SK-N-SH (cell line): ENCODE measurements around the gene XKR3.

ENCODE experiments used
- NRF1 ChIP-seq: IDR thresholded peaks from 2 replicates; pipeline ENCODE4 v1.6.1; 2012; ENCODE audit warnings: low read depth, mild to moderate bottlenecking, low read length
- TF ChIP-seq, protein P1 (sequence below): fragments of 200-600 bp; sonication (generic); IDR thresholded peaks from 2 replicates; pipeline ENCODE4 v1.6.1; 2017; ENCODE audit warnings: antibody characterized with exemption, mild to moderate bottlenecking, moderate library complexity
- TF ChIP-seq, protein P2 (sequence below): IDR thresholded peaks from 2 replicates; pipeline ENCODE4 v1.6.1; 2012; ENCODE audit warnings: mild to moderate bottlenecking, low read depth, low read length, moderate library complexity

DNA sequence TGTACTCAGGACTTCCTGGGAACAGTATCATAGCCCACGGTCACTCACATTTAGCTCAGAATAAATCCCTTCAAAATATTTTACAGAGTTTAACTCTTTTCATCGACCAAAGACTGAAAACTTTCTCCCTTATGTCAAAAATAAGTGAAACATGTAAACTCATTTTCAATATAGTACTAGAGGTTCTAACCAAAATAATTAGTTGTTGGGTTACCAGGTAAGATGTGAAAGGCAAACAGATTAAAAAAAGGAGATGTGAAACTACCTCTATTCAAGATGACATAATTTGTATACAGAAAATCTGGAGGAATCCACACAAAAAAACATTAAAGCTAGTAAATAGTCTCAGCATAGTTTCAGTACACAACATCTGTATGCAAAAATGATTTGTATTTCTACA lies 20.3 kb downstream of the XKR3 start:
- TF ChIP-seq, protein P1, sequence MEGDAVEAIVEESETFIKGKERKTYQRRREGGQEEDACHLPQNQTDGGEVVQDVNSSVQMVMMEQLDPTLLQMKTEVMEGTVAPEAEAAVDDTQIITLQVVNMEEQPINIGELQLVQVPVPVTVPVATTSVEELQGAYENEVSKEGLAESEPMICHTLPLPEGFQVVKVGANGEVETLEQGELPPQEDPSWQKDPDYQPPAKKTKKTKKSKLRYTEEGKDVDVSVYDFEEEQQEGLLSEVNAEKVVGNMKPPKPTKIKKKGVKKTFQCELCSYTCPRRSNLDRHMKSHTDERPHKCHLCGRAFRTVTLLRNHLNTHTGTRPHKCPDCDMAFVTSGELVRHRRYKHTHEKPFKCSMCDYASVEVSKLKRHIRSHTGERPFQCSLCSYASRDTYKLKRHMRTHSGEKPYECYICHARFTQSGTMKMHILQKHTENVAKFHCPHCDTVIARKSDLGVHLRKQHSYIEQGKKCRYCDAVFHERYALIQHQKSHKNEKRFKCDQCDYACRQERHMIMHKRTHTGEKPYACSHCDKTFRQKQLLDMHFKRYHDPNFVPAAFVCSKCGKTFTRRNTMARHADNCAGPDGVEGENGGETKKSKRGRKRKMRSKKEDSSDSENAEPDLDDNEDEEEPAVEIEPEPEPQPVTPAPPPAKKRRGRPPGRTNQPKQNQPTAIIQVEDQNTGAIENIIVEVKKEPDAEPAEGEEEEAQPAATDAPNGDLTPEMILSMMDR = no peak
- TF ChIP-seq NRF1 = no peak
- TF ChIP-seq, protein P2, sequence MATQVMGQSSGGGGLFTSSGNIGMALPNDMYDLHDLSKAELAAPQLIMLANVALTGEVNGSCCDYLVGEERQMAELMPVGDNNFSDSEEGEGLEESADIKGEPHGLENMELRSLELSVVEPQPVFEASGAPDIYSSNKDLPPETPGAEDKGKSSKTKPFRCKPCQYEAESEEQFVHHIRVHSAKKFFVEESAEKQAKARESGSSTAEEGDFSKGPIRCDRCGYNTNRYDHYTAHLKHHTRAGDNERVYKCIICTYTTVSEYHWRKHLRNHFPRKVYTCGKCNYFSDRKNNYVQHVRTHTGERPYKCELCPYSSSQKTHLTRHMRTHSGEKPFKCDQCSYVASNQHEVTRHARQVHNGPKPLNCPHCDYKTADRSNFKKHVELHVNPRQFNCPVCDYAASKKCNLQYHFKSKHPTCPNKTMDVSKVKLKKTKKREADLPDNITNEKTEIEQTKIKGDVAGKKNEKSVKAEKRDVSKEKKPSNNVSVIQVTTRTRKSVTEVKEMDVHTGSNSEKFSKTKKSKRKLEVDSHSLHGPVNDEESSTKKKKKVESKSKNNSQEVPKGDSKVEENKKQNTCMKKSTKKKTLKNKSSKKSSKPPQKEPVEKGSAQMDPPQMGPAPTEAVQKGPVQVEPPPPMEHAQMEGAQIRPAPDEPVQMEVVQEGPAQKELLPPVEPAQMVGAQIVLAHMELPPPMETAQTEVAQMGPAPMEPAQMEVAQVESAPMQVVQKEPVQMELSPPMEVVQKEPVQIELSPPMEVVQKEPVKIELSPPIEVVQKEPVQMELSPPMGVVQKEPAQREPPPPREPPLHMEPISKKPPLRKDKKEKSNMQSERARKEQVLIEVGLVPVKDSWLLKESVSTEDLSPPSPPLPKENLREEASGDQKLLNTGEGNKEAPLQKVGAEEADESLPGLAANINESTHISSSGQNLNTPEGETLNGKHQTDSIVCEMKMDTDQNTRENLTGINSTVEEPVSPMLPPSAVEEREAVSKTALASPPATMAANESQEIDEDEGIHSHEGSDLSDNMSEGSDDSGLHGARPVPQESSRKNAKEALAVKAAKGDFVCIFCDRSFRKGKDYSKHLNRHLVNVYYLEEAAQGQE = no peak
